Hypothalamus (tissue), 51 donors: Measurements from ENCODE around the gene ASB13.

Experiments used
- DNase-seq, 51 donors: peaks; one replicate each; lab custom pipeline; 2025; lab: John Stamatoyannopoulos, UW

Gene ASB13

DNA sequence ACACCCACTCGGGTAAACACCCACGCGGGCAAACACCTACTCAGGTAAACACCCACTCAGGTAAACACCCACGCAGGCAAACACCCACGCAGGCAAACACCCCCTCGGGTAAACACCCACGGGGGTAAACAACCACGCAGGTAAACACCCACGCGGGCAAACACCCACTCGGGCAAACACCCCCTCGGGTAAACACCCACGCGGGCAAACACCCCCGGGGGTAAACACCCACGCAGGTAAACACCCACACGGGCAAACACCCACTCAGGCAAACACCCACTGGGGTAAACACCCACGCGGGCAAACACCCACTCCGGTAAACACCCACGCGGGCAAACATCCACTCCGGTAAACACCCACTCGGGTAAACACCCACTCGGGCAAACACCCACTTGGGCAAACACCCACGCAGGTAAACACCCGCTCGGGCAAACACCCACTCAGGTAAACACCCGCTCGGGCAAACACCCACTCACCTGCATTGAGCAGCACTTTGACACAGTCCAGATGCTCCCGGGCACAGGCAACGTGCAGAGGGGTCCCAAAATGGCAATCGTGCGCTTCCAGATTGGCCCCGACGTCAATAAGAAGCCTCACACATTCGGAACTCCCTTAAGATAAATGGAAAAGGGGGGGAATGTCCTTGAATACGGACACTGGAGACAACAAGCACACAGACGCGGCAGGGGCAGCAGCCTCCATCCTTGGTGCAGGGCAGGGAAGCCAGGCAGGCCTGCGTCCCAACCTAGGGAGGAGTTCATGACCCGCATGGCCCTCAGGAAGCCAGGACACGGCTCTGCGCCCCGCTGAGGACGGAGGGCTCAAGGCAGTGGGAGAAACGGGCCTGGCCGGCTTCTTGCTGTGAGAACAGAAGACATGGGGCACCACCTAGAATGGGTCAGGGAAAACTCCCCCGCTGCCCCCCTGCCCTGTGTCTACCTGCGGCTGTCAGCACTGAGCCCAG is 17.6 kb downstream of the ASB13 start:
- DNase-seq, result no peak

DNA sequence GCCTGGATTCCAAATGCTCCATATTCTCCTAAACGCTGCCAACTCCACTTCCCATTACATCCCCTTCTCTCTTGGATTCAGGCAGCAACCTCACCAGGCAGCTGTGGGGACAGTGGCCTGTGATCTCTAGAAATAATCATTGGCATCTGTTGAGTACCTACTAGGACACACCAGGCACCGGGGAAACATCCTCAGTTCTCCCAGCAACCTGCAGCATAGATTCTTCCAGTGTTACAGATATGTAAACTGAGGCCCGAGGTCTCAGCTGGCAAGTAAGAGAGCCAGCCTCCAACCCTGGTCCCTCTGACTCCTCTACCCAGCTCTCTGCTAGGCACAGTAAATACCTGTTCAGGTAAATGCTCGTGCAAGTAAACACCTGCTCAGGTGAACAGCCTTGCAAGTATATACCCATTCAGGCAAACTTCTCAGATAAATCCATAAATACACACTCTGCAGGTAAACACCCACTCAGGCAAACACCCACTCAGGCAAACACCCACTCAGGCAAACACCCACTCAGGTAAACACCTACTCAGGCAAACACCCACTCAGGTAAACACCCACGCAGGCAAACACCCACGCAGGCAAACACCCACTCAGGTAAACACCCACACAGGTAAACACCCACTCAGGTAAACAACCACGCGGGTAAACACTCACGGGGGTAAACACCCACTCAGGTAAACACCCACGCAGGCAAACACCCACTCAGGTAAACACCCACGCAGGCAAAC is 18.7 kb downstream of the ASB13 start:
- no peak for DNase-seq

DNA sequence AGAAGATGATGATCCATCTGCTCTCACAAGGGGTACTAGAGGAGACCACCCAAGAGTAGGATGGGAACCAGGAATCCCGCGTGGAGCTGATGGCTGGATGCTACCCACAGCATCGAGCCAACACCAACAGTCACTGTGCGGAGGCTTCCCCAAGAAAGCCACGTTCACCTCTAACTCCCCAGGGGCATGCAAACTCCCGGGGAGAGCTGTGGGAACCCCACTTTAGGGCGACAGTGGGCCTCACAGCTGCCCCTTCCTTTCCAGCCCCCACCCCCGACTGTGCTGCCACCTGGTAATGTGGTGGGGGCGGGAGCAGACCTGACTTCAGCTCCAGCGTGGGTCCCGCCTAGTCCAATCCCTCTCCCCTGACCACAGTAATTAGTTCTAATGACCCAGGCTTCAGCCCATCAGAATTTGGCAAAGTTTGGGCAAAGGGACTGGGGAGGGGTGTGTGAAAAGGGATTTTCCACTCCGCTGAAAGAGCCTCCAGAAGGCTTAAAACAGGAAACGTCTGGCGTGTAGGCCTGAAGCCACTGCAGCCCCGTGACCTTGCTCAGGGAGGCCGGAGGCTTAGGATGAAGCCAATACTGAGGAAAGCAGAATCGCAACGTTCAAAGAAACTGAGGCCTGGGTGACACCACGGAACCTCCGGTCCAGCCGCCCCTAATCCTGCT is 20.3 kb downstream of the ASB13 start:
- DNase-seq, result no peak

GRCh38 chr10:5645375-5645774 is 21.0 kb downstream of the ASB13 start:
- no peak for DNase-seq

- no peak for DNase-seq
Measured at GRCh38 chr10:5644930-5645329, 21.5 kb downstream of the ASB13 start.

- no peak for DNase-seq
Measured at GRCh38 chr10:5643346-5644067, 22.9 kb downstream of the ASB13 start.

- DNase-seq, result no peak
Measured at GRCh38 chr10:5641501-5641900, 24.9 kb downstream of the ASB13 start.

- DNase-seq, result no peak
Measured at GRCh38 chr10:5640501-5640900, 25.9 kb downstream of the ASB13 start.

GRCh38 chr10:5640036-5640435 is 26.4 kb downstream of the ASB13 start:
- DNase-seq, result no peak

GRCh38 chr10:5639066-5639465 is 27.3 kb downstream of the ASB13 start:
- no peak for DNase-seq

DNA sequence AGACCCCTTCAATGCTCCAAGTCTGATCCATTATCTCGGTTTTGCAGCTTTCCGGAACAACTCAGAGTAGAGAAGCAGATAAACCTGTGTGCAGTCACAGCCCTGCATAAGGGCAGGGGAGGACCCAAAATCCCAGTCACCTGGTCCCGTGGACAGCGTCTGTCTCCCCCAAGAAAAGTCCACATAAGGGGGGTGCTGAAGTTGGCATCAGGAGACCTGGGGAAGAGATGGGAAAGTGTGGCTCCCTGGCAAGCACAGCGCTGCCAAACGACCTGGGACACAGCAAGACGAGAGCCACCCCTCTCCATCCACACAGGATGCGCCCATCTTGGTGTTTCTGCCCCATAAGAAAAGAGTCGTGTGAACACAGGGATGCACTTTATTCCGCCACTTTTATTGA is 27.9 kb downstream of the ASB13 start:
- no peak for DNase-seq

GRCh38 chr10:5634918-5635317 is 31.5 kb downstream of the ASB13 start:
- DNase-seq, result no peak

- DNase-seq, result no peak
Measured at GRCh38 chr10:5633166-5633749, 33.1 kb downstream of the ASB13 start.

- DNase-seq, result no peak
Measured at GRCh38 chr10:5632446-5632845, 33.9 kb downstream of the ASB13 start.

DNA sequence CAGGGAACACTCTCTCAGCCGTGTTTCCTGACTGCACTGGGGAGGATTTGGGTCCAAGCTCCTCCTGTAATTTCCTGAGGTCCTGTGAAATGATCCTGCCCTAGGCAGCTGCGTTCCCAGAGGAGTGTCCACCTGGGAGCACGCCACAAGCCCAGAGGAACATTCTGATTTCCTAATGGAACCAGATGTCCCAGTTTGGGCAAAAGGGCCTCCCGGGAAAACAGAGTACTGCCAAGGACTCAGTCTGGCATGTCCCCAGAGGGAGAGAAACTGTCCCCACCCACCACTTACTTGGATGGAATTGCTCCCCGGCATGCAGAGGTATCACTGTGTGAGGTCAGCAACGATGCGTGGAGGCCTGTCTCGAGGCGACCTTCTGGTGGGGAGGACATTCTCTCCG is 34.5 kb downstream of the ASB13 start:
- DNase-seq, result no peak

GRCh38 chr10:5630112-5630436 is 36.3 kb downstream of the ASB13 start:
- no peak for DNase-seq

DNA sequence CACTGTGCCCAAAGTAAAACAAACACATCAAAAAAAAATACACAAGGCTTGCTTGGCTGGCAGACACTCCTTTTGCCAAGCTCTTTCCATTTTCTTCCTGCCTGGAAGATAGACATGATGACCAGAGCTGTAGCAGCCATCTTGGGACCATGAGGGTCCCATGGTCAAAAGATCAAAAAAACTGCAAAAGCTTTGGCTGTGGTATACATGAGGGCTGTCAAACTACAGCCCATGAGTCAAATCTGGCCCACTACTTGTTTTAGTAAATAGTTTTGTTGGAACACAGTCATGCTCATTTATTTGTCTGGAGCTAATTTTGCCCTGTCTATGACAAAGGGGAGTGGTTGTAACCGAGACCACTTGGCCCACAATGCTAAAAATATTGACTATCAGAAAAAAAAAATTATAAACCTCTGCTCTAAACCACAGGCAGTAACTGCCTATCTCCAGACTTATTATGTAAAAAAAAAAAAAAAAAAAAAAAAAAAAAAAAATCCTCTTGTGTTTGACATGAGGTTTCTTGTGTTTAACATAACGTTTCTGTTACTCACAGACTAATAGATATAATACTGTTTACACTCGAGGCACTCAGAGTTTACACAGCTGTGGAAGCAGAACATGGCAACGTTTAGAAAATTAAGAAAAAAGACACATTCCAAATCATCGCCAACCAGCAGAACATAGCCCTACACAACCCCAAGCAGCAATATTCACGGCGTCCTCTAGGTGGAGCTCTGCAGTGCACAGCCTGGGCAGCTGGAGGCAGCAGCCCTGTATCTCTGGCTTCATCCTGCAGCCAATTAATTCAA is 36.9 kb downstream of the ASB13 start:
- peak in 41 of 51 donors; percentile 1 to 75 (median 29) for DNase-seq

DNA sequence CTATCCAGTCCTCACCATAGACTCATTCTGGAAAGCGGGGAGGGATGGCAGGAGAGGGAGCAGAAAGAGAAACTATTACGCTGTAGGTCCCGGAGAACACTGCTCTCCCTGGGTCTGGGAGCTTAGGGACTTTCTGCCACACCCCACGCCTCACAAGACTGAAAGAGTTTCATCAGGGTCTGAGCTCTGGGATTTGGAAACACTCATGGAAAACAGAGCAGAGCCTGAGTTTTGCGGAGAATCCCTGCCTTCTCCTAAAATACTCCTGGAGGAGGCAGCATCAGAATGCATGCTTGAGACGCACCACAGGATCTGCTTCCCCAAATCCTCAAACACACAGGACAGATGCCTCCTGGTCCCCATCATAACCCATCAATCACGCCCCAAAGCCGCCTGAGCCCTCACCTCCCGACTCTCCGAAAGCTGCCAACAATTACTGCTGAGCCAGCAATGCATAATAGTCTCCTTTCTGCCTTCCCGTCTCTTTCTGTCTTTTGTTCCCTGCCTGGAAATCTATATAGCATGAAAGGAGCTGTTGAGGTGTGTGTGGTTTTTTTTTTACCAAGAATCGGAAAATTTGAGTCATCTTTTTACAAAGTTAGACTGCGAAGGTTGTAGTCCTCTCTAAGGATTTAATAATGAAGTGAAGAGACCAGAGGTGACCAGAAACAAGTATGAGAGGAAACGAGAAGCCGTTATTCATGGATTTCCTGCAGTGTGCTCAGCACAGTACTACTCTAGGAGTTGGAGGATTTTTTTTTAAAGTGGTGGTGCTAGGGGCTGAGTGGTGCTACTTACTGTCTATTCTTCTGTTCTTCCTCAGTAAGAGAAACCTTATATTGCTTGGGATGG is 37.7 kb downstream of the ASB13 start:
- no peak for DNase-seq
